GM12872 (cell line): Measurements from ENCODE around the gene UBXN2A.

ENCODE experiments used
- CTCF ChIP-seq: IDR thresholded peaks from 3 replicates; pipeline ENCODE4 v1.5.1; 2011; ENCODE audit warnings: low read depth, mild to moderate bottlenecking, low read length, moderate library complexity; ENCODE audit not compliant: insufficient read depth

UBXN2A gene

GRCh38 chr2:23939987-23940717, at the start of gene UBXN2A:
UBXN2A (plus strand) TSS chr2:23940463; CDS start chr2:23958315, 17,852 bp downstream.
- no peak for TF ChIP-seq CTCF

- TF ChIP-seq CTCF = no peak
Observed at GRCh38 chr2:23900133-23900532, 40.1 kb upstream of the UBXN2A start.

DNA sequence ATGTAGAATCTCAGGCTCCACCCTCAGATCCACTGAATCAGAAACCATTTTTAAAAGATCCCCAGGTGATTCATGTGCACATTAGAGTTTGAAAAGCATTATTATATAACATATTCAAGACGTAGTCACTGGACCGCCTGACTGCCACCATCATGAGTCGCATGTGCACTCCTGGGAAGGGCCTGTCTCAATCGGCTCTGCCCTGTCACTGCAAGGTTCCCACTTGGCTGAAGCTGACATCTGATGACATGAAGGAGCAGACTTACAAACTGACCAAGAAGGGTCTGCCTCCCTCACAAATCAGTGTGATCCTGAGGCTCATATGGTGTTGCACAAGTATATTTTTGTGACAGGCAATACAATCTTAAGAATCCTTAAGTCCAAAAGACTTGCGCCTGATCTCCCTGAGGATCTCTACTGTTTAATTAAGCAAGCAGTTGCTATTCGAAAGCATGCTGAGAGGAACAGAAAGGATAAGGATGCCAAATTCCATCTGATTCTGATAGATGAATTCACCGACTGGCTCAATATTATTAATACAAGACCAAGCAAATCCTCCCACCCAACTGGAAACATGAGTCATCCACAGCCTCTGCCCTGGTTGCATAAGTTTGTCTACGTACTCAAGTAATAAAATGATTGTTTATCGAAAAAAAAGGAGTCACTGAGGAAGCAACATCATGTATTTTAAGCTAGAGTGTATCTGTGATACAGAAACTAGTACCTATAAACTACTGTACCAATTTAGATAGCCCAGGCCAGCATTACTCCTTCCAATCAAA, 39.5 kb upstream of the UBXN2A start:
- no peak for TF ChIP-seq CTCF

GRCh38 chr2:23901966-23902846, 38.1 kb upstream of the UBXN2A start:
- TF ChIP-seq CTCF = no peak

DNA sequence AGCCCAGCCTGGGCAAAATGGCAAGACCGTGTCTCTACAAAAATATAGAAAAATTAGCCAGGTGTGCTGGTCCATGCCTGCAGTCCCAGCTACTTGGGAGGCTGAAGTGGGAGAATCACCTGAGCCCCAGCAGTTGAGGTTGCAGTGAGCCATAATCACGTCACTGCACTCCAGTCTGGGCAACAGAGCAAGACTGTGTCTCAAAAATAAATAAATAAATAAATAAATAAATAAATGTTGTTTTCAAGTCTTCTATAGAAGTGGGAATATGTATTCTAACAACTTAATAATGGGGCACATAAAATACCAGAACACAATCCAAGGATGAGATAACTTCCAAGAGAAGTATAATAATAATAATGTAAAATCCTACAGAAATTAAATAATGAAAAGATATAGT, 37.2 kb upstream of the UBXN2A start:
- TF ChIP-seq CTCF = no peak

GRCh38 chr2:23904215-23904614, 36.0 kb upstream of the UBXN2A start:
- TF ChIP-seq CTCF = no peak

DNA sequence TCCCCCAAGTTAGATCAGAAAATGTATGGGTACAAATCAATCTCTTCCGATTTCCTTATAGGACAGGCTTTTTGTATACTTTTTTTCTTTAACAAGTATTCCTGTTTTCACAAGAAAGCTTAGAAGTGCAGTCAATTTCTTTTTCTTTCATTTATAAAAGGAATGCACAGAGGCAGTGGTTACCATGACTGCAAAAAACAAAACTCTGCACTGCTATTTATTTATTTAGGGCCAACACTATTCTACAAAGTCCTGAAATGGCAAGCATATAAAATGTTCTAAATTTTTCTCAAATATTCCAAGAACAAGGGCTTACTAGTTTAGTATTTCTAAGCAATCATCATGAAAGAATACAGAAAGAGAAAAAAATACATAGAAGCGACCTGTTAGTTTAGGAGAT, 35.6 kb upstream of the UBXN2A start:
- TF ChIP-seq CTCF = no peak
